K562 (cell line): ENCODE measurements around the gene GTF2H4. TPM values are rescaled to one million over a fixed set of nuclear protein-coding genes. Genes with fewer than 3 reads are reported as not detected.

Source experiments
- ATF7 ChIP-seq: fragments of 450-650 bp; IDR thresholded peaks from 2 replicates; pipeline ENCODE4 v1.7.1; 2014; ENCODE audit warnings: mild to moderate bottlenecking, moderate library complexity
- CEBPB ChIP-seq: fragments of 450-650 bp; IDR thresholded peaks from 2 replicates; pipeline ENCODE4 v1.6.1; 2016; ENCODE audit warnings: missing genetic modification characterization, missing compliant biosample characterization
- FOXA3 ChIP-seq, 2 experiments: fragments of 450-650 bp in 1 of 2; sonication (generic) in 1 of 2; formaldehyde crosslinking; IDR thresholded peaks in 1 of 2; conservative IDR thresholded peaks in 1 of 2; 2 replicates each; pipeline versions ENCODE4 v1.4.0 to v1.8.0; 2020 to 2022; ENCODE audit warnings: mild to moderate bottlenecking in 2 of 2, missing genetic modification reagents in 1 of 2
- GATAD2A ChIP-seq: fragments of 450-650 bp; IDR thresholded peaks from 2 replicates; pipeline ENCODE4 v1.6.1; 2017
- HNRNPH1 ChIP-seq: fragments of 200-400 bp; formaldehyde crosslinking; optimal IDR thresholded peaks from 2 replicates; pipeline ENCODE3; 2017; ENCODE audit warnings: low read depth, mild to moderate bottlenecking, low read length, moderate library complexity
- JUND ChIP-seq, 2 experiments: IDR thresholded peaks; 2 replicates in 1 of 2; 3 replicates in 1 of 2; pipeline ENCODE4 v1.6.1; 2011; ENCODE audit warnings: borderline replicate concordance in 2 of 2, low read depth in 2 of 2, low read length in 2 of 2, improper control_type of control experiment in 1 of 2, missing biosample characterization in 1 of 2, missing genetic modification characterization in 1 of 2, missing genetic modification reagents in 1 of 2
- MYC ChIP-seq, 2 experiments: fragments of 250-450 bp in 1 of 2; sonication (Bioruptor Pico) in 1 of 2; IDR thresholded peaks; 2 replicates each; pipeline versions ENCODE4 v1.5.1 to v1.6.1; 2012 to 2021; ENCODE audit warnings: low read depth in 2 of 2, borderline replicate concordance in 1 of 2, improper control_type of control experiment in 1 of 2, low read length in 1 of 2, mild to moderate bottlenecking in 1 of 2, moderate library complexity in 1 of 2
- PML ChIP-seq: IDR thresholded peaks from 2 replicates; pipeline ENCODE4 v1.6.1; 2012; ENCODE audit warnings: low read length, inconsistent platforms
- SMARCA4 ChIP-seq: fragments of 450-650 bp; IDR thresholded peaks from 2 replicates; pipeline ENCODE4 v1.6.1; 2016
- SP1 ChIP-seq: sonication (generic); formaldehyde crosslinking; IDR thresholded peaks from 2 replicates; pipeline ENCODE4 v1.8.1; 2022; ENCODE audit warnings: mild to moderate bottlenecking, missing genetic modification reagents
- SREBF1 ChIP-seq: fragments of 150-350 bp; IDR thresholded peaks from 2 replicates; pipeline ENCODE4 v1.6.1; 2014; ENCODE audit warnings: antibody characterized with exemption, low read depth, low read length, borderline replicate concordance
- ZNF134 ChIP-seq: fragments of 250-450 bp; sonication (Bioruptor Pico); conservative IDR thresholded peaks from 2 replicates; pipeline ENCODE4 v1.4.0; 2020
- ZNF282 ChIP-seq: sonication (generic); formaldehyde crosslinking; IDR thresholded peaks from 2 replicates; pipeline ENCODE4 v1.8.1; 2023; ENCODE audit warnings: missing genetic modification reagents
- ZNF431 ChIP-seq: sonication (generic); formaldehyde crosslinking; IDR thresholded peaks from 2 replicates; pipeline ENCODE4 v1.8.0; 2022; ENCODE audit warnings: mild to moderate bottlenecking, missing genetic modification reagents
- polyA plus RNA-seq, 8 experiments: library from polyadenylated mRNA; depleted of rRNA in 4 of 8; stranded (reverse) in 5 of 8; unstranded in 3 of 8; fragments of >200 nt; fragmentation: Nextera tagmentation in 2 of 8; fragmentation: Illumina TruSeq in 1 of 8; extraction: Ambion mirVana in 2 of 8; extraction: Trizol in 1 of 8; gene quantifications; 2 replicates each; pipeline versions ENCODE4 v1.2.1 to v1.2.3, GENCODE V29; 2011 to 2014; ENCODE audit warnings: inconsistent platforms in 1 of 8, missing spikeins in 1 of 8
- total RNA-seq, 7 experiments: library from RNA; depleted of rRNA in 6 of 7; stranded (reverse); fragments of >200 nt in 6 of 7; fragmentation: Illumina TruSeq in 2 of 7; extraction: Trizol in 2 of 7; gene quantifications; 2 replicates each; pipeline versions ENCODE4 v1.2.1 to v1.2.3, GENCODE V29; 2011 to 2021; ENCODE audit warnings: low replicate concordance in 1 of 7
- TF ChIP-seq, protein P1 (sequence below): fragments of 150-350 bp; conservative IDR thresholded peaks from 2 replicates; pipeline ENCODE4 v1.6.1; 2014; ENCODE audit warnings: low read length
- TF ChIP-seq, protein P2 (sequence below): fragments of 450-650 bp; IDR thresholded peaks from one replicate; pipeline ENCODE4 v1.6.1; 2018; ENCODE audit warnings: mild to moderate bottlenecking, moderate library complexity; ENCODE audit not compliant: partially characterized antibody
- TF ChIP-seq, protein P3 (sequence below): fragments of 450-650 bp; IDR thresholded peaks from 2 replicates; pipeline ENCODE4 v1.6.1; 2018; ENCODE audit warnings: mild to moderate bottlenecking, low read depth; ENCODE audit not compliant: partially characterized antibody

The GTF2H4 gene
- total and polyA plus RNA-seq, 9 of the 15 experiments (the other 6 are each of a cell fraction or from before 2014, with no cell fraction given) = 3.6 to 86.1 (median 39.6) TPM

DNA sequence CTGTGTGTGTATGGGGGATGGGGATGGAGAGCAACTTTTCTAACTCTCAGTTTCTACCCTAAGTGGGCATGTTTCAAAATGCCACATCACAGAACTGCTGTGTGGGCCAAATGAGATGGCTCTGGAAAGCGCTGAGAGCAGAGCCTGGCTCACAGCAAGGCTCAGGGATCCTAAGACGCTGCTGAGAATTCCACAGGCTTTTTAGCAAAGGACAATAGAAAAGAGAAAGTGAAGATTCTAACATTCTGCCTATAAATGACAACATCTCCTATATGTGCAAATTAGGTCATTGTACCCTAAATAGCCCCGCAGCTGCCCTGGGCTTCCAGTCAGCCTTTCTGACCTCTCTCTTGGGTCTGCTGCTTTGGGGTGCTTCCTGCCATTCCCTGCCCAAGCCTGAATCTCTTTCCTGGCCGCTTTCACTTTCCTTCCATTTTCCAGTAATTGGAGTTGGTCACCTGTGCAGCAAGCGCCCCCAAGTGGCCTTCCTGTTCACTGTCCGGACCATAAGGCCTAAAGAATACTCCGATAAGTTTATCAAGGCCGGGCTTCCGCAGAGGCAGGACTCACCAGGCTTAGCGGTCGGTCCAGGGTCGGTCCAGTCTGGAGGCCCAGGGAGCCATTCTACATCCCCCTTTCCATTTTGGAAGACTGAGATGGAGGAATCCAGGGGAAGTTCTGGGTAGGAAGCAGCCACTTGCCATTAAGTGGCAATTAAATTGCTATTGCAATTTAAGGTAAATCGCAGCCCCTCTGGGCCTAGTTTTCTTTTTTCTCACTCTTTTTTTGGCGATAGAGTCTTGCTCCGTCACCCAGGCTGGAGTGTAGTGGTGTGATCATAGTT, 30.4 kb upstream of the GTF2H4 start (continued):
- TF ChIP-seq, protein P1, sequence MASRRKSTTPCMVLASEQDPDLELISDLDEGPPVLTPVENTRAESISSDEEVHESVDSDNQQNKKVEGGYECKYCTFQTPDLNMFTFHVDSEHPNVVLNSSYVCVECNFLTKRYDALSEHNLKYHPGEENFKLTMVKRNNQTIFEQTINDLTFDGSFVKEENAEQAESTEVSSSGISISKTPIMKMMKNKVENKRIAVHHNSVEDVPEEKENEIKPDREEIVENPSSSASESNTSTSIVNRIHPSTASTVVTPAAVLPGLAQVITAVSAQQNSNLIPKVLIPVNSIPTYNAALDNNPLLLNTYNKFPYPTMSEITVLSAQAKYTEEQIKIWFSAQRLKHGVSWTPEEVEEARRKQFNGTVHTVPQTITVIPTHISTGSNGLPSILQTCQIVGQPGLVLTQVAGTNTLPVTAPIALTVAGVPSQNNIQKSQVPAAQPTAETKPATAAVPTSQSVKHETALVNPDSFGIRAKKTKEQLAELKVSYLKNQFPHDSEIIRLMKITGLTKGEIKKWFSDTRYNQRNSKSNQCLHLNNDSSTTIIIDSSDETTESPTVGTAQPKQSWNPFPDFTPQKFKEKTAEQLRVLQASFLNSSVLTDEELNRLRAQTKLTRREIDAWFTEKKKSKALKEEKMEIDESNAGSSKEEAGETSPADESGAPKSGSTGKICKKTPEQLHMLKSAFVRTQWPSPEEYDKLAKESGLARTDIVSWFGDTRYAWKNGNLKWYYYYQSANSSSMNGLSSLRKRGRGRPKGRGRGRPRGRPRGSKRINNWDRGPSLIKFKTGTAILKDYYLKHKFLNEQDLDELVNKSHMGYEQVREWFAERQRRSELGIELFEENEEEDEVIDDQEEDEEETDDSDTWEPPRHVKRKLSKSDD = 0 out of 2 replicates have a peak, but pooled peaks have one; percentile 45
- TF ChIP-seq ZNF431 = no peak
- peak; percentile 76 for TF ChIP-seq ATF7
- peak; percentile 48; the same call in 1 of the 2 replicates for TF ChIP-seq SP1 (CRISPR knock-in tag)
- no peak for TF ChIP-seq HNRNPH1
- 0 out of 4 replicates have a peak, but pooled peaks of 1 of the 2 experiments have one; percentile 42 for TF ChIP-seq FOXA3 (CRISPR knock-in tag; conservative IDR thresholded peaks at IDR 0.05 in 1 of 2, IDR thresholded peaks at IDR 0.05 in 1 of 2)
- TF ChIP-seq GATAD2A = no peak
- TF ChIP-seq MYC (IDR thresholded peaks at IDR 0.05; ENCODE audit: low read depth, low read length) = peak; percentile 70
- TF ChIP-seq MYC (CRISPR knock-in tag; IDR thresholded peaks at IDR 0.05; ENCODE audit: borderline replicate concordance, low read depth) = no peak
- TF ChIP-seq, protein P2, sequence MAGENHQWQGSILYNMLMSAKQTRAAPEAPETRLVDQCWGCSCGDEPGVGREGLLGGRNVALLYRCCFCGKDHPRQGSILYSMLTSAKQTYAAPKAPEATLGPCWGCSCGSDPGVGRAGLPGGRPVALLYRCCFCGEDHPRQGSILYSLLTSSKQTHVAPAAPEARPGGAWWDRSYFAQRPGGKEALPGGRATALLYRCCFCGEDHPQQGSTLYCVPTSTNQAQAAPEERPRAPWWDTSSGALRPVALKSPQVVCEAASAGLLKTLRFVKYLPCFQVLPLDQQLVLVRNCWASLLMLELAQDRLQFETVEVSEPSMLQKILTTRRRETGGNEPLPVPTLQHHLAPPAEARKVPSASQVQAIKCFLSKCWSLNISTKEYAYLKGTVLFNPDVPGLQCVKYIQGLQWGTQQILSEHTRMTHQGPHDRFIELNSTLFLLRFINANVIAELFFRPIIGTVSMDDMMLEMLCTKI = no peak
- no peak for TF ChIP-seq PML
- TF ChIP-seq, protein P3, sequence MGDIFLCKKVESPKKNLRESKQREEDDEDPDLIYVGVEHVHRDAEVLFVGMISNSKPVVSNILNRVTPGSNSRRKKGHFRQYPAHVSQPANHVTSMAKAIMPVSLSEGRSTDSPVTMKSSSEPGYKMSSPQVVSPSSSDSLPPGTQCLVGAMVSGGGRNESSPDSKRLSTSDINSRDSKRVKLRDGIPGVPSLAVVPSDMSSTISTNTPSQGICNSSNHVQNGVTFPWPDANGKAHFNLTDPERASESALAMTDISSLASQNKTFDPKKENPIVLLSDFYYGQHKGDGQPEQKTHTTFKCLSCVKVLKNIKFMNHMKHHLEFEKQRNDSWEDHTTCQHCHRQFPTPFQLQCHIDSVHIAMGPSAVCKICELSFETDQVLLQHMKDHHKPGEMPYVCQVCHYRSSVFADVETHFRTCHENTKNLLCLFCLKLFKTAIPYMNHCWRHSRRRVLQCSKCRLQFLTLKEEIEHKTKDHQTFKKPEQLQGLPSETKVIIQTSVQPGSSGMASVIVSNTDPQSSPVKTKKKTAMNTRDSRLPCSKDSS = no peak
- TF ChIP-seq SMARCA4 = peak; percentile 86
- no peak for TF ChIP-seq ZNF134
- TF ChIP-seq CEBPB (tag) = no peak
- TF ChIP-seq ZNF282 (CRISPR knock-in tag) = no peak
- no peak for TF ChIP-seq SREBF1
- TF ChIP-seq JUND (IDR thresholded peaks at IDR 0.05; ENCODE audit: borderline replicate concordance, low read depth, low read length) = peak; percentile 70
- peak; percentile 82; the same call in 2 of the 3 replicates for TF ChIP-seq JUND (tag; IDR thresholded peaks at IDR 0.05; ENCODE audit: borderline replicate concordance, low read depth, low read length)
